ENCODE measurements around the gene GPM6B.

Gene GPM6B

GRCh38 chrX:13775837-13776236, 41.1 kb downstream of the GPM6B start:
- Histone ChIP-seq H3K27me3 (replicated peaks; ENCODE audit: insufficient read depth, low read length) (no peaks in the 10 kb centered on the region), H3K4me1 (ENCODE audit: low read length) (no peaks in the 10 kb centered on the region), H3K9me2 (replicated peaks; ENCODE audit: insufficient read depth, low read length) (no peaks in the 10 kb centered on the region), H3F3A (ENCODE audit: insufficient read depth, low read length) (no peaks in the 10 kb centered on the region), H3K9me3 (replicated peaks; ENCODE audit: insufficient read depth, low read length) (no peaks in the 10 kb centered on the region), H3K36me3 (replicated peaks; ENCODE audit: insufficient read depth, low read length) (no peaks in the 10 kb centered on the region), H3K79me2 (ENCODE audit: low read length) (no peaks in the 10 kb centered on the region), H2AFZ (ENCODE audit: low read length) (no peak overlapping the region), H3K9ac (ENCODE audit: low read length) (no peak overlapping the region), H3K4me3 (ENCODE audit: low read length) (no peak overlapping the region), H3K4me2 (ENCODE audit: low read depth, low read length) (no peak overlapping the region), H4K20me1 (ENCODE audit: insufficient read depth, low read length) (no peaks in the 10 kb centered on the region), H3K27ac (ENCODE audit: low read length) (no peak overlapping the region)
- TF ChIP-seq EZH2phosphoT487 (IDR thresholded peaks at IDR 0.05; ENCODE audit: low read length): no peak
- TF ChIP-seq EZH2 (optimal IDR thresholded peaks at IDR 0.05; ENCODE audit: low read depth, low read length): no peak
- TF ChIP-seq, protein P1, sequence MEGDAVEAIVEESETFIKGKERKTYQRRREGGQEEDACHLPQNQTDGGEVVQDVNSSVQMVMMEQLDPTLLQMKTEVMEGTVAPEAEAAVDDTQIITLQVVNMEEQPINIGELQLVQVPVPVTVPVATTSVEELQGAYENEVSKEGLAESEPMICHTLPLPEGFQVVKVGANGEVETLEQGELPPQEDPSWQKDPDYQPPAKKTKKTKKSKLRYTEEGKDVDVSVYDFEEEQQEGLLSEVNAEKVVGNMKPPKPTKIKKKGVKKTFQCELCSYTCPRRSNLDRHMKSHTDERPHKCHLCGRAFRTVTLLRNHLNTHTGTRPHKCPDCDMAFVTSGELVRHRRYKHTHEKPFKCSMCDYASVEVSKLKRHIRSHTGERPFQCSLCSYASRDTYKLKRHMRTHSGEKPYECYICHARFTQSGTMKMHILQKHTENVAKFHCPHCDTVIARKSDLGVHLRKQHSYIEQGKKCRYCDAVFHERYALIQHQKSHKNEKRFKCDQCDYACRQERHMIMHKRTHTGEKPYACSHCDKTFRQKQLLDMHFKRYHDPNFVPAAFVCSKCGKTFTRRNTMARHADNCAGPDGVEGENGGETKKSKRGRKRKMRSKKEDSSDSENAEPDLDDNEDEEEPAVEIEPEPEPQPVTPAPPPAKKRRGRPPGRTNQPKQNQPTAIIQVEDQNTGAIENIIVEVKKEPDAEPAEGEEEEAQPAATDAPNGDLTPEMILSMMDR (IDR thresholded peaks at IDR 0.05; ENCODE audit: low read length): no peak
- DNase-seq: no peak

GRCh38 chrX:13774696-13775095, 42.2 kb downstream of the GPM6B start:
- H4K20me1 ChIP-seq (ENCODE audit: insufficient read depth, low read length): no peaks in the 10 kb centered on the region
- no peaks in the 10 kb centered on the region for H3K4me1 ChIP-seq (ENCODE audit: low read length)
- TF ChIP-seq, protein P1 (IDR thresholded peaks at IDR 0.05; ENCODE audit: low read length): no peak
- TF ChIP-seq EZH2phosphoT487 (IDR thresholded peaks at IDR 0.05; ENCODE audit: low read length) (no peak), EZH2 (optimal IDR thresholded peaks at IDR 0.05; ENCODE audit: low read depth, low read length) (no peak)
- H3K4me2 ChIP-seq (ENCODE audit: low read depth, low read length): no peak overlapping the region
- no peaks in the 10 kb centered on the region for H3K27me3 ChIP-seq (replicated peaks; ENCODE audit: insufficient read depth, low read length)
- H3K27ac ChIP-seq (ENCODE audit: low read length): no peak overlapping the region
- no peak for DNase-seq
- H2AFZ ChIP-seq (ENCODE audit: low read length): no peak overlapping the region
- H3K36me3 ChIP-seq (replicated peaks; ENCODE audit: insufficient read depth, low read length): no peaks in the 10 kb centered on the region
- no peaks in the 10 kb centered on the region for H3K79me2 ChIP-seq (ENCODE audit: low read length)
- H3K9ac ChIP-seq (ENCODE audit: low read length): no peak overlapping the region
- no peaks in the 10 kb centered on the region for H3K9me3 ChIP-seq (replicated peaks; ENCODE audit: insufficient read depth, low read length)
- H3K4me3 ChIP-seq (ENCODE audit: low read length): no peak overlapping the region
- H3K9me2 ChIP-seq (replicated peaks; ENCODE audit: insufficient read depth, low read length): no peaks in the 10 kb centered on the region
- H3F3A ChIP-seq (ENCODE audit: insufficient read depth, low read length): no peaks in the 10 kb centered on the region

GRCh38 chrX:13770013-13770535, 46.8 kb downstream of the GPM6B start:
- Histone ChIP-seq H3K9me2 (replicated peaks; ENCODE audit: insufficient read depth, low read length) (no peaks in the 10 kb centered on the region), H3K4me2 (ENCODE audit: low read depth, low read length) (no peak overlapping the region), H3K27me3 (replicated peaks; ENCODE audit: insufficient read depth, low read length) (no peaks in the 10 kb centered on the region), H3K9ac (ENCODE audit: low read length) (no peak overlapping the region), H2AFZ (ENCODE audit: low read length) (no peak overlapping the region), H3K79me2 (ENCODE audit: low read length) (no peaks in the 10 kb centered on the region), H3K27ac (ENCODE audit: low read length) (no peak overlapping the region), H4K20me1 (ENCODE audit: insufficient read depth, low read length) (no peaks in the 10 kb centered on the region), H3K4me1 (ENCODE audit: low read length) (no peaks in the 10 kb centered on the region), H3K36me3 (replicated peaks; ENCODE audit: insufficient read depth, low read length) (no peaks in the 10 kb centered on the region), H3K9me3 (replicated peaks; ENCODE audit: insufficient read depth, low read length) (no peaks in the 10 kb centered on the region), H3K4me3 (ENCODE audit: low read length) (no peak overlapping the region), H3F3A (ENCODE audit: insufficient read depth, low read length) (no peaks in the 10 kb centered on the region)
- TF ChIP-seq EZH2 (optimal IDR thresholded peaks at IDR 0.05; ENCODE audit: low read depth, low read length): no peak
- TF ChIP-seq, protein P1 (IDR thresholded peaks at IDR 0.05; ENCODE audit: low read length): no peak
- no peak for TF ChIP-seq EZH2phosphoT487 (IDR thresholded peaks at IDR 0.05; ENCODE audit: low read length)
- no peak for DNase-seq
